ENCODE data around the gene SSR1. TPM values are rescaled to one million over a fixed set of nuclear protein-coding genes. Genes with fewer than 3 reads are reported as not detected.

The SSR1 gene
- total and polyA plus RNA-seq, 2 of the 13 experiments (the other 11 are each of a cell fraction or from before 2014, with no cell fraction given): 203 to 243 TPM

DNA sequence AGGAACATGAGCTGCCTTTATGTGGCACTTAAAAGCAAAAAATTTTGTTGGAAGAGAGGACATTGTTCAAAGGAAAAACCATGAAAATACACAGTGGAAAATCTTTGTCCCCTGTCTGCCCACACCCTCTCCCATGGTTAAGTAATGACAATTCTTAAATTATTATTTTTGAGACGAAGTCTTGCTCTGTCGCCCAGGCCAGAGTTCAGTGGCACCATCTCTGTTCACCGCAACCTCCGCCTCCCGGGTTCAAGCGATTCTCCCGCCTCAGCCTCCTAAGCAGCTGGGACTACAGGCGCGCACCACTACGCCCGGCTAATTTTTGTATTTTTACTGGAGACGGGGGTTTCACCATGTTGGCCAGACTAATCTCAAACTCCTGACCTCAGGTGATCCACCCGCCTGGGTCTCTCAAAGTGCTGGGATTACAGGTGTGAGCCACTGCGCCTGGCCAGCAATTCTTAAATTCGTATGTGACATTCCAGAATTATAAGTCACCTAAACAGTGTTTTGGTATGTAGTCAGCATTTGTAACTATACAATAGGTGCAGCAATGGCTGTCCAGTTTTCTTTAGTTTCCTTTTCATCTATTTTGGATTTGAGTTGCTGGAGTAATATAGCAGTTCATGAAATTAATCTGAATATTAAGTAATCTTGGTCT lies 636 bp upstream of the SSR1 start (continued):
- TF ChIP-seq, protein P1, sequence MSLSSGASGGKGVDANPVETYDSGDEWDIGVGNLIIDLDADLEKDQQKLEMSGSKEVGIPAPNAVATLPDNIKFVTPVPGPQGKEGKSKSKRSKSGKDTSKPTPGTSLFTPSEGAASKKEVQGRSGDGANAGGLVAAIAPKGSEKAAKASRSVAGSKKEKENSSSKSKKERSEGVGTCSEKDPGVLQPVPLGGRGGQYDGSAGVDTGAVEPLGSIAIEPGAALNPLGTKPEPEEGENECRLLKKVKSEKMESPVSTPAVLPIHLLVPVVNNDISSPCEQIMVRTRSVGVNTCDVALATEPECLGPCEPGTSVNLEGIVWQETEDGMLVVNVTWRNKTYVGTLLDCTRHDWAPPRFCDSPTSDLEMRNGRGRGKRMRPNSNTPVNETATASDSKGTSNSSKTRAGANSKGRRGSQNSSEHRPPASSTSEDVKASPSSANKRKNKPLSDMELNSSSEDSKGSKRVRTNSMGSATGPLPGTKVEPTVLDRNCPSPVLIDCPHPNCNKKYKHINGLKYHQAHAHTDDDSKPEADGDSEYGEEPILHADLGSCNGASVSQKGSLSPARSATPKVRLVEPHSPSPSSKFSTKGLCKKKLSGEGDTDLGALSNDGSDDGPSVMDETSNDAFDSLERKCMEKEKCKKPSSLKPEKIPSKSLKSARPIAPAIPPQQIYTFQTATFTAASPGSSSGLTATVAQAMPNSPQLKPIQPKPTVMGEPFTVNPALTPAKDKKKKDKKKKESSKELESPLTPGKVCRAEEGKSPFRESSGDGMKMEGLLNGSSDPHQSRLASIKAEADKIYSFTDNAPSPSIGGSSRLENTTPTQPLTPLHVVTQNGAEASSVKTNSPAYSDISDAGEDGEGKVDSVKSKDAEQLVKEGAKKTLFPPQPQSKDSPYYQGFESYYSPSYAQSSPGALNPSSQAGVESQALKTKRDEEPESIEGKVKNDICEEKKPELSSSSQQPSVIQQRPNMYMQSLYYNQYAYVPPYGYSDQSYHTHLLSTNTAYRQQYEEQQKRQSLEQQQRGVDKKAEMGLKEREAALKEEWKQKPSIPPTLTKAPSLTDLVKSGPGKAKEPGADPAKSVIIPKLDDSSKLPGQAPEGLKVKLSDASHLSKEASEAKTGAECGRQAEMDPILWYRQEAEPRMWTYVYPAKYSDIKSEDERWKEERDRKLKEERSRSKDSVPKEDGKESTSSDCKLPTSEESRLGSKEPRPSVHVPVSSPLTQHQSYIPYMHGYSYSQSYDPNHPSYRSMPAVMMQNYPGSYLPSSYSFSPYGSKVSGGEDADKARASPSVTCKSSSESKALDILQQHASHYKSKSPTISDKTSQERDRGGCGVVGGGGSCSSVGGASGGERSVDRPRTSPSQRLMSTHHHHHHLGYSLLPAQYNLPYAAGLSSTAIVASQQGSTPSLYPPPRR (CRISPR knock-in tag; IDR thresholded peaks at IDR 0.05; ENCODE audit: borderline replicate concordance): no peak
- TF ChIP-seq ZNF10 (CRISPR knock-in tag; IDR thresholded peaks at IDR 0.05; ENCODE audit: borderline replicate concordance, low read depth) (no peak), REPIN1 (CRISPR knock-in tag; IDR thresholded peaks at IDR 0.05; ENCODE audit: borderline replicate concordance, low read depth) (no peak; the same call in 1 of the 2 replicates), ZKSCAN8 (CRISPR knock-in tag; IDR thresholded peaks at IDR 0.05; ENCODE audit: borderline replicate concordance) (no peak), CENPX (CRISPR knock-in tag; IDR thresholded peaks at IDR 0.05) (no peak), RORA (CRISPR knock-in tag; IDR thresholded peaks at IDR 0.05) (no peak), SP140L (CRISPR knock-in tag; IDR thresholded peaks at IDR 0.05; ENCODE audit: borderline replicate concordance) (no peak), ATF1 (CRISPR knock-in tag; IDR thresholded peaks at IDR 0.05) (no peak), TBL1XR1 (IDR thresholded peaks at IDR 0.05; ENCODE audit: borderline replicate concordance, low read length, partially characterized antibody) (no peak), BHLHE40 (IDR thresholded peaks at IDR 0.05; ENCODE audit: low read length) (no peak), ZFP90 (CRISPR knock-in tag; IDR thresholded peaks at IDR 0.05; ENCODE audit: borderline replicate concordance) (0 out of 2 replicates have a peak, but pooled peaks have one; percentile 9), MEIS2 (CRISPR knock-in tag; IDR thresholded peaks at IDR 0.05) (no peak), ZSCAN29 (CRISPR knock-in tag; conservative IDR thresholded peaks at IDR 0.05) (no peak), ZBTB3 (CRISPR knock-in tag; IDR thresholded peaks at IDR 0.05; ENCODE audit: borderline replicate concordance, low read depth) (no peak), ATRX (CRISPR knock-in tag; IDR thresholded peaks at IDR 0.05; ENCODE audit: borderline replicate concordance) (no peak), HDAC1 (CRISPR knock-in tag; IDR thresholded peaks at IDR 0.05) (0 out of 2 replicates have a peak, but pooled peaks have one; percentile 5), RXRA (CRISPR knock-in tag; IDR thresholded peaks at IDR 0.05) (no peak), ZNF724P (CRISPR knock-in tag; IDR thresholded peaks at IDR 0.05; ENCODE audit: borderline replicate concordance) (no peak), RELA (CRISPR knock-in tag; IDR thresholded peaks at IDR 0.05) (no peak)
- TF ChIP-seq, protein P2, sequence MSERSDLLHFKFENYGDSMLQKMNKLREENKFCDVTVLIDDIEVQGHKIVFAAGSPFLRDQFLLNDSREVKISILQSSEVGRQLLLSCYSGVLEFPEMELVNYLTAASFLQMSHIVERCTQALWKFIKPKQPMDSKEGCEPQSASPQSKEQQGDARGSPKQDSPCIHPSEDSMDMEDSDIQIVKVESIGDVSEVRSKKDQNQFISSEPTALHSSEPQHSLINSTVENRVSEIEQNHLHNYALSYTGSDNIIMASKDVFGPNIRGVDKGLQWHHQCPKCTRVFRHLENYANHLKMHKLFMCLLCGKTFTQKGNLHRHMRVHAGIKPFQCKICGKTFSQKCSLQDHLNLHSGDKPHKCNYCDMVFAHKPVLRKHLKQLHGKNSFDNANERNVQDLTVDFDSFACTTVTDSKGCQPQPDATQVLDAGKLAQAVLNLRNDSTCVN (CRISPR knock-in tag; IDR thresholded peaks at IDR 0.05; ENCODE audit: borderline replicate concordance): no peak
- TF ChIP-seq, protein P3, sequence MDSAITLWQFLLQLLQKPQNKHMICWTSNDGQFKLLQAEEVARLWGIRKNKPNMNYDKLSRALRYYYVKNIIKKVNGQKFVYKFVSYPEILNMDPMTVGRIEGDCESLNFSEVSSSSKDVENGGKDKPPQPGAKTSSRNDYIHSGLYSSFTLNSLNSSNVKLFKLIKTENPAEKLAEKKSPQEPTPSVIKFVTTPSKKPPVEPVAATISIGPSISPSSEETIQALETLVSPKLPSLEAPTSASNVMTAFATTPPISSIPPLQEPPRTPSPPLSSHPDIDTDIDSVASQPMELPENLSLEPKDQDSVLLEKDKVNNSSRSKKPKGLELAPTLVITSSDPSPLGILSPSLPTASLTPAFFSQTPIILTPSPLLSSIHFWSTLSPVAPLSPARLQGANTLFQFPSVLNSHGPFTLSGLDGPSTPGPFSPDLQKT (CRISPR knock-in tag; IDR thresholded peaks at IDR 0.05; ENCODE audit: borderline replicate concordance): peak; percentile 56; the same call in 1 of the 2 replicates
- TF ChIP-seq, protein P4, sequence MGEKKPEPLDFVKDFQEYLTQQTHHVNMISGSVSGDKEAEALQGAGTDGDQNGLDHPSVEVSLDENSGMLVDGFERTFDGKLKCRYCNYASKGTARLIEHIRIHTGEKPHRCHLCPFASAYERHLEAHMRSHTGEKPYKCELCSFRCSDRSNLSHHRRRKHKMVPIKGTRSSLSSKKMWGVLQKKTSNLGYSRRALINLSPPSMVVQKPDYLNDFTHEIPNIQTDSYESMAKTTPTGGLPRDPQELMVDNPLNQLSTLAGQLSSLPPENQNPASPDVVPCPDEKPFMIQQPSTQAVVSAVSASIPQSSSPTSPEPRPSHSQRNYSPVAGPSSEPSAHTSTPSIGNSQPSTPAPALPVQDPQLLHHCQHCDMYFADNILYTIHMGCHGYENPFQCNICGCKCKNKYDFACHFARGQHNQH (CRISPR knock-in tag; IDR thresholded peaks at IDR 0.05): no peak
